ENCODE measurements around the gene DNASE2. TPM values are rescaled to one million over a fixed set of nuclear protein-coding genes. Genes with fewer than 3 reads are reported as not detected.

Gene DNASE2
- total RNA-seq, 1 donor from 2014 or later: 26.5 TPM

- ChIA-PET CTCF (interaction anchor here (0.5 kb wide), 1 partner anchor 81 kb away, joined by 3 read pairs; the partner anchor contains the start of gene RNASEH2A), POLR2A (interaction anchor here (0.5 to 0.9 kb wide), 3 partner anchors 47 to 74 kb away, joined by 3 to 6 read pairs (median 3); partner anchors contain the start of gene FARSA)
- peaks cover 8% of the 10 kb centered on the region for H3K36me3 Mint-ChIP-seq (ENCODE audit: low read depth)
- no peak for ATAC-seq (ENCODE audit: low read depth)
- TF ChIP-seq CTCF (IDR thresholded peaks at IDR 0.05): no peak
- no peak for DNase-seq
- no peaks in the 10 kb centered on the region for H3K27me3 Mint-ChIP-seq
- peaks cover 36% of the 10 kb centered on the region for H3K4me1 Mint-ChIP-seq
- H3K27ac Mint-ChIP-seq: no peak within 1 kb of the TSS
- intact Hi-C loops (cut with micrococcal nuclease): no loop called here
- peaks cover 2% of the 10 kb centered on the region for H3K9me3 Mint-ChIP-seq
- H3K4me3 Mint-ChIP-seq: peak within 1 kb of the TSS; percentile 35
These were observed 5.9 kb upstream of the DNASE2 start, which contains the start of gene KLF1 for GRCh38 chr19:12886969-12887747. Gene KLF1, minus strand, starts transcription at chr19:12887201. Its CDS starts 61 bp downstream, at chr19:12887140.

- ChIA-PET CTCF (interaction anchor here (3.4 kb wide), 1 partner anchor 78 kb away, joined by 39 read pairs; no protein-coding TSS in a partner anchor), POLR2A (interaction anchor here (0.5 to 0.6 kb wide), 2 partner anchors 49 to 1305 kb away, joined by 4 to 5 read pairs; no protein-coding TSS in a partner anchor)
- H3K4me3 Mint-ChIP-seq: peak overlapping the region; percentile 35
- no peak overlapping the region for H3K27ac Mint-ChIP-seq
- ATAC-seq (ENCODE audit: low read depth) (no peak), DNase-seq (no peak)
- H3K4me1 Mint-ChIP-seq: peaks cover 36% of the 10 kb centered on the region
- peaks cover 6% of the 10 kb centered on the region for H3K36me3 Mint-ChIP-seq (ENCODE audit: low read depth)
- intact Hi-C loops (cut with micrococcal nuclease): no loop called here
- H3K27me3 Mint-ChIP-seq: no peaks in the 10 kb centered on the region
- TF ChIP-seq CTCF (IDR thresholded peaks at IDR 0.05): no peak
- peaks cover 2% of the 10 kb centered on the region for H3K9me3 Mint-ChIP-seq
These were observed 5.4 kb upstream of the DNASE2 start for GRCh38 chr19:12886651-12886968.

DNA sequence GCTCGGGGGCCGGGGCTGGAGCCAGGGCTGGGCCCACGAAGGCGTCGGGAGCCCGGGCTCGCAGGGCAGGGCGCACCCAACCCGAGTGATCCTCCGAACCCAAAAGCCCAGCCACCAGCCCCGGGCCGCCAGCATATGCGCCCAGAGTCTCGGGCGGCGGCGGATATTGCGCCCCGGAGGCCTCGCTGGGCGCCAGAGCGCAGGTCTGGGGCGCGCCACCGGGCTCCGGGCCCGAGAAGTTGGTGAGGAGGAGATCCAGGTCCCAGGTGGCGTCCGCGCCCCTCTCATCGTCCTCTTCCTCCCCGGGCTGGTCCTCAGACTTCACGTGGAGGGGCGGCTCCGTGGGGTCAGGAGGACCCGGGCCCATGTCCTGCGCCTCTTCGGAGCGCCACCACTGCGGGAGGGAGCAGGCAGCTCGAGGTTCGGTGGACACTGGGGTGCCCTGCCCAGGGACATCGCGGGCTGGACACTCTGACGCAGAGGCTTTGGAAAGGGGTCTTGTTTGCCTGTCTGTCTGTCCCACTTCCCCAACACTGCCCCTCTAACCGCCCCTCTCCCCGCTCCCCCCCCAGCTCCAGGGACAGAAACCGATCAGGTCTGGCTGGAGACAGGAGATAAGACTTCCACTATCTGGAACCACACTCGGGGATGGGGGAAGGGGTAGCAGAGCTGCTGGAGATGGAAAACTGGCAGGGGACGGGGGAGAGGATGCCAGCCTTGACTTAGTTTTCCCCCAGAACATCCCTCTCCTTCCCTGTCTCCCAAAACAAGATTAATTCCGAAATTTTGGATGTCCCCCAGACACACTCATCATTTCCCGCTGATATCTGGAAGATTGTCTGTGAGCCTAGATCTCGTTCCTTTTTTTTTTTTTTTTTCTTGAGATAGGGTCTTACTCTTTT lies 4.8 kb upstream of the DNASE2 start:
- Mint-ChIP-seq H3K27me3 (no peaks in the 10 kb centered on the region), H3K4me1 (peaks cover 33% of the 10 kb centered on the region), H3K27ac (no peak overlapping the region), H3K36me3 (ENCODE audit: low read depth) (peaks cover 1% of the 10 kb centered on the region), H3K9me3 (peaks cover 2% of the 10 kb centered on the region), H3K4me3 (peak overlapping the region; percentile 35)
- CTCF ChIA-PET: interaction anchor here (1.3 to 3.4 kb wide), 3 partner anchors 79 to 208 kb away, joined by 3 to 39 read pairs (median 6); no protein-coding TSS in a partner anchor
- DNase-seq (no peak), ATAC-seq (ENCODE audit: low read depth) (no peak)
- TF ChIP-seq CTCF (IDR thresholded peaks at IDR 0.05): no peak
- POLR2A ChIA-PET: interaction anchor here (0.5 to 2.2 kb wide), 10 partner anchors 27 to 1304 kb away, joined by 3 to 15 read pairs (median 4); partner anchors contain the start of genes CALR, FARSA, JUNB and SYCE2
- intact Hi-C loops (cut with micrococcal nuclease): loop anchor here (1.0 kb wide), 2 partner anchors 33 to 79 kb away; partner anchors contain the start of gene SYCE2

DNA sequence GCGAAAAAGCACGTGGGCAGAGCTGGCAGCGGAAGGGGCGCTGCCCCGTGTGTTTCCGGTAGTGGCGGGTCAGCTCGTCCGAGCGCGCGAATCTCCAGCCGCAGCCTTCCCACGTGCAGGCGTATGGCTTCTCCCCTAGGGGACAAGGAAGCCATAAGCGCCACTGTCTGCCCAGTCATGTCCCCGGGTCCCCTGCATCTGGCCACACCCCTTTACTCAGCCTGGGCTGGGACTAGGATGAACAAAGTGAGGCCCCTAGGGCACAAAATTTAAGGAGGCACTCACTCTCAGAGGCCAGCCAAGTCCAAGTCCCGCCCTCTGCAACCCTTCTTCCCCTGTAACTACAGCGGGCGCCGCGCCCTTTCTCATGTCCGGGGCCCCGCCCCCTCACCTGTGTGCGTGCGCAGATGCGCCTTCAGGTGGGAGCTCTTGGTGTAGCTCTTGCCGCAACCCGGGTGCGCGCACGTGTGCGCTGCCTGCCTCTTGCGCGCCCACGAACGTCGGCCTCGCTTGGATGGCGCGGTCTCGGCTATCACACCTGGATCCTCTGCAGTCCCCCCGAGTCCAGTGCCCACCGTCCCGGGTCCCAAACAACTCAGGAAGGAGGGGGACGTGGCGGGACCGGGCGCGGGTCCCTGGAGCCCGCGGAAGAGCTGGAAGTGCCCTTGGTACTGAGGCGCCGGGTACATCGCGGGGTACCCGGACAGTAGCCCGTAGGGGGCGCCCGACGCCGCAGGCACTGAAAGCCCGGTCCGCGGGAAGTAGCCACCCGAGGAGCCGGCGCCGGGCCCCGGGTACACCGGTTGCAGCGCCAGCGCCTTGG lies 3.9 kb upstream of the DNASE2 start:
- no peak for TF ChIP-seq CTCF (IDR thresholded peaks at IDR 0.05)
- H3K9me3 Mint-ChIP-seq: peaks cover 2% of the 10 kb centered on the region
- CTCF ChIA-PET: interaction anchor here (0.8 to 3.4 kb wide), 6 partner anchors 9 to 209 kb away, joined by 3 to 39 read pairs (median 4); partner anchors contain the start of gene CALR
- peaks cover 1% of the 10 kb centered on the region for H3K36me3 Mint-ChIP-seq (ENCODE audit: low read depth)
- DNase-seq: peak; percentile 71
- peak overlapping the region; percentile 61 for H3K27ac Mint-ChIP-seq
- peak; percentile 51 for ATAC-seq (ENCODE audit: low read depth)
- no peaks in the 10 kb centered on the region for H3K27me3 Mint-ChIP-seq
- peak overlapping the region; percentile 79 for H3K4me3 Mint-ChIP-seq
- peaks cover 34% of the 10 kb centered on the region for H3K4me1 Mint-ChIP-seq
- intact Hi-C loops (cut with micrococcal nuclease): loop anchor here (1.0 kb wide), 2 partner anchors 34 to 80 kb away; partner anchors contain the start of gene SYCE2
- POLR2A ChIA-PET: interaction anchor here (0.6 to 2.2 kb wide), 10 partner anchors 28 to 331 kb away, joined by 3 to 15 read pairs (median 4); partner anchors contain the start of genes CALR, FARSA, JUNB and SYCE2
